Measurements from ENCODE around the gene PAFAH1B2.
A peak's percentile ranks its signal among the peaks of the same experiment; 100 is the strongest.
"Not testable (repeated sequence)": the region's sequence is repeated elsewhere in the genome, so short reads cannot be mapped to it uniquely, and the experiment has no call there.

The PAFAH1B2 gene

DNA sequence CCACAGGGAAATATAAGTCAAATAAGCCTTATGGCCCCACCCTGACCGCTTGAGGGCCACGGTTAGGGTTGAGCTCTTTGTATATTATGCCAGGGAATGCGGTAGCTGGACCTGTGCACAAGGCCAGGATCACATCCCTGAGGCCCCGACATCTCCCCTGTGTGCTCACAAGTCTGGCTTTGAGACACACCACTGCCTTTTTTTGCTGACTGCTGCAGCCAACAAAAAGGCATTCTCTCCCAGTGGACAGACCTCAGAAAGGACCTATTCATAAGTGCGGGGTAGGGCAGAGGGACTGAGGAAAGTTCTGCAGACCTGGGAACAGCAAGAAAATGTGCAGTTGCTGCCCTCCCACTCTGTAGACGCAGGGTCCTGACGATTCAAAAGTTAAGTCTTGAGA, 31.0 kb downstream of the PAFAH1B2 start:
- no peak for DNase-seq

GRCh38 chr11:117175781-117176180, 31.7 kb downstream of the PAFAH1B2 start:
- no peak for DNase-seq

GRCh38 chr11:117176186-117176585, 32.1 kb downstream of the PAFAH1B2 start:
- DNase-seq, result no peak

DNA sequence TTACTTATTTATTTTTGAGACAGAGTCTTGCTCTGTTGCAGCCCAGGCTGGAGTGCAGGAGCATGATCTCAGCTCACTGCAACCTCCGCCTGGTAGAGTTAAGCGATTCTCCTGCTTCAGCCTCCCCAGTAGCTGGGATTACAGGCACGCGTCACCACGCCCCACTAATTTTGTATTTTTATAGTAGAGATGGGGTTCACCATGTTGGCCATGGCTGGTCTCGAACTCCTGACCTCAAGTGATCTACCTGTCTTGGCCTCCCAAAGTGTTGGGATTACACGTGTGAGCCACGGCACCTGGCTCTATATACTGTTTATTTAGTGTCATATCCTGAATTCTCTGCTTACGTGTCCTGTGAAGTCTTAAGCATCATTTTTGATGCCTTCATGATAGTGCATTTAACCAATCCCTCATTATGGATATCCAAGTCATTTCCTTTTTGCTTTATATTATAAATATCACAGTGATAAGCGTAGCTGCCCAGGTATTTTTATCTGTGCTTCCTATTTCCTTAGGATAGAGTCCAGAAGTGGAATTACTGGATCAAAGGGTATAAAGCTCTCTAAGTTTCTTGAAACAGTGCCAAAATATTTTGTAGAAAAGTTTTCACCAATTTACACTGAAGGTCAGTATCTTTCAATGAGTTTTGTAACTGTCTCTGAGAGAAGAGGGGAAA, 33.6 kb downstream of the PAFAH1B2 start:
- DNase-seq, result no peak

DNA sequence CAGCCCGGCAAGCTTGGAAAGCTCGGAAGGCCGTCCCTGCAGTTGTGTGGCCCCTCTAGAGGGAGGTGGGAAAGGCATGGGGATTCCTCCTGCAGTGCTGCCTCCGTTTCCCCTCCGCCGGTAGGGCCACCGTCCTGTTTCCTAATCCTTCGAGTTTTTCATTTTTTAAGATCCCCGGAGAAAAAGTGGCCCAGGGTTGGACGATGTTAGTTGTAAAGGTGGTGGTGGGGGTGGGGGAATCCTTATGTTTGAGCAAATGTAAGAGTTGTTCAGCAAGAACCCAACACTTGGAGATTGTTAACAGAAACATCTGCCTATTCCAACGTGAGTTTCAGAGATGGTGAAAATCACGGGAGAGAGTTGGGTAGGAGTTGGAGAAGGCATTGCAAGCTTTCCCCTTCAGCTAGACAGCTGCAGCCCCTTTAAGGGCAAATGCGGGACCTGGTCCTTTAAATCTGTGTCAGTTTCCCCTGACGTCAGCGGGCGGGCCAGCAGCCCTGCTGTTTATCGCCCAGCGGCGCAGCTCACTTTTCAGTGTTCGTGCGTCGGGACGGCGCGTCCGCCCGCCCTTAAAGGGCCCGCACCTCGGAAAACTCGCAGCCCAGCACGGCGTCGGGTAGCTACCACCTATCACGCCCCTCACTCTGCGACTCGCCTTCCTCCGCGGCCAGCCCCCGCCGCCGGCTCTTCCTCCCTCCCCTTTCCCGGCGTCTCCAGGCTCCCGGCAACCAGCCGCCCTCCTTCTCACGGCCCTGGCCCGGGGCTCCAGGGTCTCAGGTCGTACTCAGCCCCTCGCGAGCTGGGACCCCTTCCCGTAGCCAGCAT, 34.3 kb downstream of the PAFAH1B2 start, which contains the start of gene SIDT2:
SIDT2 (plus strand) TSS at position 534 of the 825 bp plus-strand sequence. CDS start 521 bp downstream, outside the sequence.
- DNase-seq, result peak; percentile 63 to 81 (median 74)

DNA sequence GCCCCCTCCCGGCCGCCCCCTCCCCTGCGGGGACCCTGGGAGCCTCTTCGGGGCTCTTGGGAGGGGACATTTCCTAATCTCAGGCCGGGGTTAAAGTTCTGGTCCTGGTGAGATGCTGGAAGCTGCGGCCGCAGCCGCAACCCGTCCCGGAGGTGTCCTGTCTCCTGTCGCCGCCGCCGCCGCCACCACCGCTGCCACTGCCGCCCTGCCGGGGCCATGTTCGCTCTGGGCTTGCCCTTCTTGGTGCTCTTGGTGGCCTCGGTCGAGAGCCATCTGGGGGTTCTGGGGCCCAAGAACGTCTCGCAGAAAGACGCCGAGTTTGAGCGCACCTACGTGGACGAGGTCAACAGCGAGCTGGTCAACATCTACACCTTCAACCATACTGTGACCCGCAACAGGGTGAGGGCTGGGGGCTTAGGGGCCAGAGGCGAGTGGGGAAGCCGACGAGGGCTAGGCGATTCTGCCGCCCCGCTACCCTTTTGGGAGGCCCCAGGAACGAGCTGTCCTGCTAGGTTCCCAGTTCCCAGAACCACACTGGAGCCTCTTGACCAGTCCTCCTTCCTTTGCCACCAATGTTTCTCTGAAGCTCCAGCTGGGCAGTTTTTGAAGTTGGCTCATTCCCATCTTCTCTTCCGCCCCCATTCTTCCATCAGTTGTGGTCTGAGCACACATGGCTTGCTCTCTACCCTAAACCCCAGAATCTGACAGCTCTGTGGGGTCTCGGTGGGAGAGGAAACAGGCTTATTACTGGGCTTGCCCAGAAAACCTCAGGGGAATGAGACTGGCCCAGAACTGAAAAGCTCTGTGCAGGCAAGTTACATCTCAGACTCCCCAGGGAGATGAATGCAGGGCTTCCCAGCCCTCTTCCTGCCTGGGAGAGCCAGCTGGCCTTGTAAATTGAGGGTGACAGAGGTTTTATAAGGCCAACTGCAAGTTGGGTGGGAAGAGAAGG, 35.2 kb downstream of the PAFAH1B2 start:
- DNase-seq, result peak in 2 of 4 experiments; percentile 11 to 43

GRCh38 chr11:117180020-117180419, 35.9 kb downstream of the PAFAH1B2 start:
- DNase-seq, result no peak

DNA sequence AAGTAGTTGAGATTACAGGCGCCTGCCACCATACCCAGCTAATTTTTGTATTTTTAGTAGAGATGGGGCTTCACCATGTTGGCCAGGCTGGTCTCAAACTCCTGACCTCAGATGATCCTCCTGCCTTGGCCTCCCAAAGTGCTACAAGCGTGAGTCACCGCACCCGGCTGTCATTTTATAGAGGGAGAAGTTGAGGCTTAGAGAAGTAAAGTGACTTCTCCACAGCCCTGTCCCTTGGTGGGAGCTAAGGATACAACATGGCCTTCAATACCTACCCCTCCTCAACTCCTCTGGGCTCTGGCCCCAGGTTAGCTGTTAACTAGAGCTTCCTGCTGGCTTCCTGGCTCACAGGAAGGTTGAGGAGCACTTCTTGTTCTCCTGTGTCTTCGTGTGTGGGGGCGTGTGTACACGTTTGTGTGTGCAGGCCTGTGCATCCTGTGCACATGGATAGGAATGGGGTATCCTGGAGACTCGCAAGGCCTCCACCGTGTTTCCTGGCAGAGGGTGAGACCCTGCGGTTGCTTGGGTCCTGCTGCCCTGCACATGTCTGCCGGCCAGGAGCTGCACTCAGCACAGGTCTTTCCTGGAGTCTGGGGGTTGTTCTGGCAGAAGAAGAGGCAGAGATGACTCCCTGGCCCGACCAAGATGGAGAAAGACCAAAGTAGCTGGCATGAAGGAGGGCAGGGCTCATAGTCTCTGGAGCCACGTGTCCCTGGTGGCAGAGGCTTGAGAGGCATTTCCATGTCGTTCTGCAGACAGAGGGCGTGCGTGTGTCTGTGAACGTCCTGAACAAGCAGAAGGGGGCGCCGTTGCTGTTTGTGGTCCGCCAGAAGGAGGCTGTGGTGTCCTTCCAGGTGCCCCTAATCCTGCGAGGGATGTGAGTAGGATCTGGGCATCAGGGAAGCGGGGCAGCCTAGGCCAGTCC, 36.8 kb downstream of the PAFAH1B2 start:
- DNase-seq, result peak in 1 of 4 experiments; percentile 22

- DNase-seq, result no peak
Observed at GRCh38 chr11:117181586-117182550, 37.8 kb downstream of the PAFAH1B2 start.

- DNase-seq, result no peak
Observed at GRCh38 chr11:117182551-117182935, 38.5 kb downstream of the PAFAH1B2 start.

DNA sequence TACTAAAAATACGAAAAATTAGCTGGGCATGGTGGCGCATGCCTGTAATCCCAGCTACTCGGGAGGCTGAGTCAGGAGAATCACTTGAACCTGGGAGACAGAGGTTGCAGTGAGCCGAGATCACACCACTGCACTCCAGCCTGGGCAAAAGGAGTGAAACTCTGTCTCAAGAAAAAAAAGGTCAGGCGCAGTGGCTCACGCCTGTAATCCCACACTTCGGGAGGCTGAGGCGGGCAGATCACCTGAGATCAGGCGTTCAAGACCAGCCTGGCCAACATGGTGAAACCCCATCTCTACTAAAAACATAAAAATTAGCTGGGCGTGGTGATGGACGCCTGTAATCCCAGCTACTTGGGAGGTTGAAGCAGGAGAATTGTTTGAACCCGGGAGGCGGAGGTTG, 39.1 kb downstream of the PAFAH1B2 start:
- not testable (repeated sequence) for DNase-seq

- DNase-seq, result no peak
Observed at GRCh38 chr11:117183724-117184349, 39.8 kb downstream of the PAFAH1B2 start.

DNA sequence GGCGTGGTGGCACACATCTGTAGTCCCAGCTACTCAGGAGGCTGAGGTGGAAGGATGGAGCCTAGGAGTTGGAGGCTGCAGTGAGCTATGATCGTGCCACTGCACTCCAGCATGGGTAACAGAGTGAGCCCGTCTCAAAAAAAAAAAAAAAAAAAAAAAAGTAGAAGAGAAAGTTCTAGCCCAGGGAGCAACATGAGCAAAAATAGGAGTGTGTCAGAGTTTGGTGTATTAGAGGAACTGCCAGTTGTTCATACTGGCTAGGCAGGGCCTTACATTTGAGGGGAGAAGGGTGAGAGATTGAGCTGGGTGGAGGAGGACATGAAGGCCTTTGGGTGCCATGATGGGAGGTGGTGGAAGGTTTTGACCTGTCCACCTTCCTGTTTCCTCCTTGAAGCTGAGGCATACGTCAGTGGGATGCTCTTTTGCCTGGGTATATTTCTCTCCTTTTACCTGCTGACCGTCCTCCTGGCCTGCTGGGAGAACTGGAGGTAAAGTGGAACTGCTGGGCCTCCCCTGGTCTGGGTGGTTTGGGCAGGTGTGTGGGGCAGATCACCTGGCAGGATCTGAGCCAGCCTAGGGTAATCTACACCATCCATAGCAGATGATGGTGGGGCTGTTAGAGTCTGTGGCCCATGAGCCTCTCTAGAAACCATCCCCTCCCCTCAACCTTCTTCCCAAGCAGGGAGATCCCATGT, 41.8 kb downstream of the PAFAH1B2 start:
- no peak for DNase-seq

DNA sequence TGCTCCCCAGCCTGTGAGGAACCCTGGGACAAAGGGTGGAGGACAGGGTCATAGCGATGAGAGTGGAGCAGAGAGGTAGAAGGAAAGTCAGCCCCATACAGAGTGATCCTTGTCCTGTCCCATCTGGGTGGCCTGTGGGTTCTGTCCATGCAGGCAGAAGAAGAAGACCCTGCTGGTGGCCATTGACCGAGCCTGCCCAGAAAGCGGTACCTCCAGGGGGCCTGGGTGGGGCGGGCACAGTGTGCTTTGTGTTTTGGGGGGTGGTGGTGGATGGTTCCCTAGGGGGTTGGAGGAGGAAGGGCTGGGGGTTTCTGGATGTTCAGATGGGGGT, 42.3 kb downstream of the PAFAH1B2 start:
- no peak for DNase-seq

- DNase-seq, result no peak
Observed at GRCh38 chr11:117187007-117187406, 42.9 kb downstream of the PAFAH1B2 start.

DNA sequence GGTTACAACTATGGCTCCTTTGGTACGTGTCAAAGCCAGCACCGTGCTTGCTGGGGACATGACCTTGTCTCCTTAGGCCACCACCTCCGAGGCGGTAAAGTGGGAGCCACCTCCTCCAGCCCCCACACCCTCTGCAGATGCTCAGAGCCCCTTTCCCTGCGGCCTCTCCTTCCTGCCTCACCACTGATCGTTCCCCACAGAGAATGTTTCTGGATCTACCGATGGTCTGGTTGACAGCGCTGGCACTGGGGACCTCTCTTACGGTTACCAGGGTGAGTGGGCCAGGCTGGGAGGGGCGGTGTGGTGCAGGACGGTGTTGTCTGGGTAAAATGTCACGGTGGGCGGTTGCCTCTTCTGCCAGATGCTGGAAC, 43.3 kb downstream of the PAFAH1B2 start:
- no peak for DNase-seq

- no peak for DNase-seq
Observed at GRCh38 chr11:117187799-117188481, 43.9 kb downstream of the PAFAH1B2 start.

DNA sequence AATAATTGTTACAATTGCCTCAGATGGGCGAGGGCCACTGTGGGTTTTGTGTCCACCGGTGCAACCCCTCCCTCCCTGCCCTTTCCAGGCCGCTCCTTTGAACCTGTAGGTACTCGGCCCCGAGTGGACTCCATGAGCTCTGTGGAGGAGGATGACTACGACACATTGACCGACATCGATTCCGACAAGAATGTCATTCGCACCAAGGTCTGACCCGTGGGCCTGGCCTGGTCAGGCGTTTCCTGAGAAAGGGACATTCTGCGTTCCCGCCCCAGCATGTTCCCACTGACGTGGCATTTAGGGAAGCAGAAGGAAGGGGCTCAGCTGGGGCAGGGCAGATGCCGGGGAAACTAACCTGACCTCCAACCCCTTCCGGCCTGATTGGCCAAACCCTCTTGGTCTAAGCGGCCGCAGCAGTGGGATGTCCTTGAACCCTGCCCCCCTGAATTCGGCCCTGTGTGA, 44.6 kb downstream of the PAFAH1B2 start:
- DNase-seq, result no peak

Data from activated naive CD4-positive, alpha-beta T cell (primary cell).